NCI-H526 treated with DMSO at 0.1 percent for 48 hours (cell line): ENCODE measurements around the gene MYO7B.

Source experiments
- DNase-seq: peaks from one replicate; lab custom pipeline; 2025; lab: John Stamatoyannopoulos, UW

Gene MYO7B

DNA sequence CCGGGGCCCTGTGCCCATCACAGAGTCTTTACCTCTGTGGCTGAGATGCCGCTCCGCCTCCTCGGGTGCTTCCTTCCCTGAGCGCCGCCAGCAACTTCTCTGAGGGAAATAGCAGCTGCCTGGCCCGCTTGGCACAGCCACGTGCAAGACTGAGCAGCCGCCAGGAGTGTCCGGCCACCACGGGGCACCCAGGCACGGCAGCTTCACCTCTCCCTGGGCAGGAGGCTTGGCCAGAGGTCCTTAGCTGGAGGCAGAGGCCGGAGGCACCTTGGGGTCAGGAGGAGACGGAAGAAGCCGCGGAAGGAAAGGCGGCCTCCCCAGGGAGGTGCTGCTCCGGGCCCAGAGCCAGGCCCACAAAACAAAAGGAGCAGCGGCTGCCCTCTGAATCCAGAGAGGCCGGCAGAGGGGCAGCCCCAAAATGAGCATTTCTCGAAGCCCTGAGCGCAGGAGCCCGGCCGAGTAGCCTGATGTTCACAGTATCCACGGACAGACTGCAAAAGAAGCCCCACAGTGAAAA lies 145.9 kb downstream of the MYO7B start:
- DNase-seq, result no peak

DNA sequence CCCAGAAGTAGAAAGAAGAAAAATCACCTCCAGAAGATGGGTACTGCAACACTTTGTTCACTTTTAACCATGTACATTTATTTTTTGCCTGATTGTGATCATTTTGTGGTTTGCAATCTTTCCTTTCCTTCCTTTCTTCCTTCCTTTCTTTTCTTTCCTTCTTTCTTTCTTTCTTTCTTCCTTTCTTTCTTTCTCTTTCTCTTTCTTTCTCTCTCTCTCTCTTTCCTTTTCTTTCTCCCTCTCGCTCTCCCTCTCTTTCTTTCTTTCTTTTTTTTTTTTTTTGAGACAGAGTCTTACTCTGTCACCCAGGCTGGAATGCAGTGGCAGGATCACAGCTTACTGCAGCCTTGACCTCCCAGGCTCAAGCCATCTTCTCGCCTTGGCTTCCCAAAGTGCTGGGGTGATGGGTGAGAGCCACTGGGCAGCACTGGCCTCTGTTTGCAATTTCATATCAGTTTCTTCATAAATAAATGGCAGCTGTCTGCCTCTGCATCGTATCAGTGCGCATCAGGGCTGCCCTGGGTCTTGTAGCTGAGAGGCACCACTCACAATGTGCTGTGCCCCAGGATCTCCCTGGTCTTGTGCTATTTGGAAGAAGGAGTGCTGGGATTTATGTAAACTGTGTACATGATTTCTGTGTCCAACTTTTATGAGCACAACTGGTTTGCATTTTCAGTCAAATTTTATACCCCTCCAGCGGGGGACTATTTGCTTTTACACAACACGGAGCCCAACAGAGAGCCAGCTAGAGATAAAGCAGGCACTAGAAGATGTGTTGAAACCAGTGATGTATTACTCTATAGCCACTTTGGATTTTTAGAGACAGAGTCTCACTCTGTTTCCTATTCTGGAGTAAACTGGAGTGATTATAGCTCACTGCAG lies 146.7 kb downstream of the MYO7B start:
- DNase-seq, result peak; percentile 34

DNA sequence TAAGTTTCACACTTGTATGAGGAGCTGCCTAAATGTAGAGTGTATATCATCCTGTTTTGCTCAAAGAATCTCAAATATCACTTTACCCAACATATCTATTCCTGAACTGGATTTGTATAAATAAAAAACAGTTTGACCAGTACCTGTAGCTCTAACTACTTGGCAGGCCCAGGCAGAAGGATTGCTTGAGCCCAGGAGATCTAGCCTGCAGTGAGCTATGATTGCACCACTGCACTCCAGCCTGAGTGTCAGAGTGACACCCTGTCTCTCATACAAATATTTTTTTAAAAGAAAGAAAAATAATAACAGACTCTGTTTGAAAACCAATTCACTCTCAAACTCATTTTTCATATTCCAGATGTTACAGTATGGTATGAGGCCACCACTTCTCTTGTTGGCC lies 147.6 kb downstream of the MYO7B start:
- no peak for DNase-seq

DNA sequence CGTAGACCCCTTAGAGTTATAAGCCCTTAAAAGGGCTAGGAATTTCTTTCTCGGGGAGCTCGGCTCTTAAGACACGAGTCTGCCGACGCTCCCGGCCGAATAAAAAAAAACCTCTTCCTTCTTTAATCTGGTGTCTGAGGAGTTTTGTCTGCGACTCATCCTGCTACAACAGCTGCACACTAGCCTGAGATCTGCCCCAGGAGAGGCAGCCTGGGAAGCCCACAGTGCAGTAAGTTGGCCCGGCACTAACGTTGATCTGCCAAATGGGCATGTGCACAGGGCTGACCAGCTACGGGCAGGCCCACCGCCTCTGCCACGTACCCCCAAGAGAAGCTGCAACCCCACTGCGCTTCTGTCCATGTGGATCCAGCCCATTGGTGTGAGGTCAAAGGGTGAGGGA lies 148.3 kb downstream of the MYO7B start:
- DNase-seq, result no peak

DNA sequence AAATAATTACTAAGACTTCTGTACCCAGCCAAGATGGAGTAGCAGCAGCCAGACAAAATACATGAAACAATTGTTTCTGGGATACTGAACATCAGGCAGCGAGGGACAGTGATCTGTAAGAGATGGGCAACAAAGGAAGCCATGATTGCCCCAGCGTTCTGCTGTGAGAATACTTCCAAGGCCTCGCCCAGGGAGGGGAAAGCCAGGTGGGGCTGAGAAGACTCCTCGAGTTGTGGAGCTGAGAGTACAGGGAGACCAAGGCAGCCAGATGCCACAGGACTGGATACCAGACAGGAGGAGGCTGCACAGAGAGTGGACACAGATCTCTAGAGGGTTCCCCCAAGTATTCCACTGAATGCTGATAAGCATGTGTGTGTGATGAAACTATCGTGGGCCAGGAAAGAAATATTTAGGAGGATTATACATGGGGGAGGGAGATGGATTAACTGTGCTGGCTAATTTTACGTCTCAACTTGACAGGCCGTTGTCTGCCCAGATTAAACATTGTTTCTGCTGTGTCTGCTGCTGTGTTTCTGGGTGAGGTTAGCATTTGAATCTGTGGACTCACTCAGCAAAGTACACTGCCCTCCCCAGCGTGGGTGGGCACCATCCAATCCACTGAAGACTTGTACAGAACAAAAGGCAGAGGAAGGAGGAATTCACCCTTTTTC lies 150.1 kb downstream of the MYO7B start:
- no peak for DNase-seq
